HT1080 (cell line): ENCODE measurements around the gene TCAP. TPM values are rescaled to one million over a fixed set of nuclear protein-coding genes. Genes with fewer than 3 reads are reported as not detected.

Experiments used
- DNase-seq: peaks from one replicate; pipeline ENCODE4 v3.0.0-alpha.2; 2015; ENCODE audit warnings: low read depth
- total RNA-seq: library from RNA; depleted of rRNA; stranded (reverse); fragments of >200 nt; shearing (Covaris generic); gene quantifications from 2 replicates; pipeline ENCODE4 v1.2.3, GENCODE V29; 2014

The TCAP gene
- total RNA-seq, 1 experiment from 2014 or later: 1.00 TPM

DNA sequence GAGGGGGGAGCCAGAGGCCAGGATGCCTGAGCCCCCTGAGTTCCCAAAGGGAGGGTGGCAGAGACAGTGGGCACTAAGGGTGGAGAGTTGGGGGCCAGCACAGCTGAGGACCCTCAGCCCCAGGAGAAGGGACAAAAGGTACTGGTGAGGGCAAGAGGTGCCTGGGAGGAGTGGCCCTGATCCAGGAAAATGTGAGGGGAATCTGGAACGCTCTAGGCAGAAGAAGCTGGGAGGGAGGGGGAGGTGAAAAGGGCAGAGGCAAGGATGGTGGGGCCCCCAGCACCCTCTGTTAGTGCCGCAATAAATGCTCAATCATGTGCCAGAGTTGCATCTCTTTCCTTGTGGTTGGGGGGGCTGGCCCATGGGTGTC is 1.1 kb downstream of the TCAP start:
- no peak for DNase-seq

DNA sequence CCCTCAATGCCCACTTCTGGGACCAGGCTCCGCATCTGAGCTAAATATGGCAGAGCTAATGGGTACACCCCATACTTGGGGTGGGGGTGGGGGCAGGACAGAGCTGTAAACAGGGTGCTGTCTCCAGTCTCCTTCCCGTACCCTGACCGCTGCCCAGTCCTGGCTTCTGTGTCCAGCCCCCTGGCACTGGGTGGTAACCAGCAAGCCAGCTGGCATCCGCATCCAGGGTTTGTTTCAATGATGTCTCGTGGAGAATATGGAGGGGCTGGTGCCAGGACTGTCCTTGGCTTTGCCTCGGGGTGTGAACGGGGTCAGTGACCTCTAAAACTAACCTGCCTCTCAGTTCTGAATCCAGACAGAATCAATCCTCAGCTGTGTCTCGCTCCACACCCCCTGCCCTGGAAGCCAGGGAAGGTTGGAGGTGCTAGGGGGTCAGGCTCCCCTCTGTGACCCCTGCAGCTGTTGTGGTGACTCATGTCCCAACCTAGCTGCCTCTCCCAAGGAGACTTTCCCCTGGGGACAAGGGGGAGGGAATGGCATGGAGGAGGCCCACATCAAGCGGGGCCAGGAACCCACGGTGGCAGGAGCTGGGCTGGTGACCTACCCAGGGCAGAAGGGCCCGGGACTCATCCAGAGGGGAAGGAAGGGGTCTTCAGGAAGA is 1.6 kb downstream of the TCAP start:
- no peak for DNase-seq

DNA sequence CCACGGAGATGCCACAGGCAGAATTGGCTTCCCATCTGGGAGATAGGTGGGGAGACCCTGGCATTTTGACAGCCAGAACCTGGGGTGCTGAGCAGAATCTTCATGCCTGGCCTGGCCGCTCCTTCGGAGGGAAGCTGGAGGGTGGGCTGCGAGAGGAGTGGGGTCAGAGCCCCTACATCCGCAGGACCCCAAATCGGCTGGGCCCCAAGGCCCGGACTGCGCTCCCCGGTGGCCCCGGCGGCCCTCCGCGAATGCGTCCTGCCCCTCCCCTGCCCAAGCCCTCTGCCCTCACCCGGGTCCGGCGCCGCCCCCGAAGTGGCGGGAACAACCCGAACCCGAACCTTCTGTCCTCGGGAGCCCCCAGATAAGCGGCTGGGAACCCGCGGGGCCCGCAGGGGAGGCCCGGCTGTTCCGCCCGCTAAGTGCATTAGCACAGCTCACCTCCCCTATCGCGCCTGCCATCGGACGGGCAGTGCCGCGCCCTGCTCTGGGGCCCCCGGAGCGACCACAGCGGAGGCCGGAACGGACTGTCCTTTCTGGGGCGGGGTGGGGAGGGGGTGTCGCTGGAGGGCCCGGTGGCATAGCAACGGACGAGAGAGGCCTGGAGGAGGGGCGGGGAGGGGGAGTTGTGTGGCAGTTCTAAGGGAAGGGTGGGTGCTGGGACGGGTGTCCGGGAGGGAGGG is 2.3 kb downstream of the TCAP start:
- no peak for DNase-seq

DNA sequence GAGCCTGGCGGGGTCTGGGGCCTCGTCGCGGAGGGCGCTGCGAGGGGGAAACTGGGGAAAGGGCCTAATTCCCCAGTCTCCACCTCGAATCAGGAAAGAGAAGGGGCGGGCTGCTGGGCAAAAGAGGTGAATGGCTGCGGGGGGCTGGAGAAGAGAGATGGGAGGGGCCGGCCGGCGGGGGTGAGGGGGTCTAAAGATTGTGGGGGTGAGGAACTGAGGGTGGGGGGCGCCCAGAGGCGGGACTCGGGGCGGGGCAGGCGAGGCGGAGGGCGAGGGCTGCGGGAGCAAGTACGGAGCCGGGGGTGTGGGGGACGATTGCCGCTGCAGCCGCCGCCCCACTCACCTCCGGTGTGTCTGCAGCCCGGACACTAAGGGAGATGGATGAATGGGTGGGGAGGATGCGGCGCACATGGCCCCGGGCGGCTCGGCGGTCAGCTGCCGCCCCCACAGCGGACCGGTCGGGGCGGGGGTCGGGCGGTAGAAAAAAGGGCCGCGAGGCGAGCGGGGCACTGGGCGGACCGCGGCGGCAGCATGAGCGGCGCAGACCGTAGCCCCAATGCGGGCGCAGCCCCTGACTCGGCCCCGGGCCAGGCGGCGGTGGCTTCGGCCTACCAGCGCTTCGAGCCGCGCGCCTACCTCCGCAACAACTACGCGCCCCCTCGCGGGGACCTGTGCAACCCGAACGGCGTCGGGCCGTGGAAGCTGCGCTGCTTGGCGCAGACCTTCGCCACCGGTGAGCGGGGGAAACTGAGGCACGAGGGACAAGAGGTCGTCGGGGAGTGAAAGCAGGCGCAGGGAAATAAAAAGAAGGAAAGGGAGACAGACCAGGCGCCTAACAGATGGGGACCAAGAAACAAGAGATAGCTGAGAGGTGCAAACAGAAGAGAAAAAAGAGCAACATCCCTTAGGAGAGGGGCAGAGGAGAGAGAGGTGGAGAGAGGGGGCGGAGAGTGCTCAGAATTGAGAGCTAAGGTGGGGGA is 3.1 kb downstream of the TCAP start, which contains the start of gene PNMT:
Gene PNMT (plus strand): TSS at position 509 of the 980 bp plus-strand sequence. CDS start 23 bp downstream, at position 532.
- DNase-seq: no peak

DNA sequence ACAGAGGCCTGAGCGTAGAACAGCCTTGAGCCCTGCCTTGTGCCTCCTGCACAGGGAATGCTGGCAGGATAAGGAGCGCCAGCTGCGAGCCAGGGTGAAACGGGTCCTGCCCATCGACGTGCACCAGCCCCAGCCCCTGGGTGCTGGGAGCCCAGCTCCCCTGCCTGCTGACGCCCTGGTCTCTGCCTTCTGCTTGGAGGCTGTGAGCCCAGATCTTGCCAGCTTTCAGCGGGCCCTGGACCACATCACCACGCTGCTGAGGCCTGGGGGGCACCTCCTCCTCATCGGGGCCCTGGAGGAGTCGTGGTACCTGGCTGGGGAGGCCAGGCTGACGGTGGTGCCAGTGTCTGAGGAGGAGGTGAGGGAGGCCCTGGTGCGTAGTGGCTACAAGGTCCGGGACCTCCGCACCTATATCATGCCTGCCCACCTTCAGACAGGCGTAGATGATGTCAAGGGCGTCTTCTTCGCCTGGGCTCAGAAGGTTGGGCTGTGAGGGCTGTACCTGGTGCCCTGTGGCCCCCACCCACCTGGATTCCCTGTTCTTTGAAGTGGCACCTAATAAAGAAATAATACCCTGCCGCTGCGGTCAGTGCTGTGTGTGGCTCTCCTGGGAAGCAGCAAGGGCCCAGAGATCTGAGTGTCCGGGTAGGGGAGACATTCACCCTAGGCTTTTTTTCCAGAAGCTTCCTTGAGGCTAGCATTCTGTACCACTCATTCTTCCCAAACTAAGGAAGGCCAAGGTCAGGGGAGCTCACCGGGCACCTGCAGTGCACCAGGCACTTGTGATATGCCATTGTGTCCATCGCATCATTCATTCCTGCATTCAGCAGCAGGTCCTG is 5.0 kb downstream of the TCAP start:
- no peak for DNase-seq

DNA sequence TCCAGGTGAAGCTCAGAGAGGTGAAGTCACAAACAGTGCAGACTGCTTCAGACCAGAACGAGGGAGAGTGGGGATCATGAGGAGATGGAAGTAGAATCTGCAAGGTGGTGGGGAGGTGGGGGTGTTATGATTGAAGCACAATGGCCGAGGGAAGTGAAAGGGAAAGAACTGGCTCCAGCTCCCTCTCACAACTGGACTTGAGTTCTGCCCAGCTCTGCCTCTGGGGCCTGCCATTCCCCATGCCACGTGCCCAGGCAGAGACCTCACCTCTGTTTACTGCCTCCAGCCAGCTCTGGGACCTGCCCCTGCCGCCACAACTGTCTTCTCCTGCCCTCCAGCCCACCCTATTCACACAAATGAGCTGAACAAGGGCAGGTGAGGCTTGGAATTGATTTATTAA is 5.6 kb downstream of the TCAP start:
- DNase-seq: no peak

DNA sequence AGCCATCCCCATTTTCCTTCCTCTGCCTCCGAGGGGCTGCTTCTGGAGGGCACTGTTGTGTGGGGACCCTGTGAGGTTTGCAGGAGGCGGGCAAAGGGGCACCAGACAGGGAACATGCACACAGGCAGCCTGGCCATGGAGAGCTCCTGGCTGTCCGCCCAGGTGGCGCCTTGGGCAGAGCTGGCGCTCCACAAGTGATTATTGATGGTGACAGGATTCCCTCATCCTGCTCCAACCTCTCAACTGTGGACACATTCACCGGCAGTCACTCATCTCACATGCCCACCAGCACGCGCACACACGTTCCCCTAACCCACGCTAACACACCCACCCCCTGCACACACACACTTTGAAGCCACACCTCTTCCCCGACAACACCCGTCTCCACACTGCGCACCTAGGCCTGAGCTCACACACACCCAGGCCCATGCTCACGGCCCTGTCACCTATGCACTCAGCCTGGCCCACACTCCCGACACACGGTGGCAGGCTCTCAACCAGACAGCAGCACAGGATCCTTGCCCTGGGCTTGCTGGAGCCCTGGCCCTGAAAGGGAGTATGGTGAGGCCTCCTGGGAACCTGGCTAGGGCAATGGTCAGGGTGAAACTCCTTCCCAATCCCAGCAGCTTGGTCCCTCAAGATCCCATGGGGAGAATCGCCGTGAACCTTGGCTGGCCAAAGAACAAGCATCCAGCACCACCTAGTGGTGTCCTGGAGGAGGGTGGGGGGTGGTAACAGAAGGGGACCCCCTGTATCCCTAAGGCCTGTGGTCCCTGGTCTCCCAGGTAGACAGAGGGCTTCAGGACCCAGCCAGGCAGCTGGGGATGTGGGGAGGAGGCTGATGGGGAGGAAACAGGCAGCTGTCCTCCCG is 6.7 kb downstream of the TCAP start:
- no peak for DNase-seq

DNA sequence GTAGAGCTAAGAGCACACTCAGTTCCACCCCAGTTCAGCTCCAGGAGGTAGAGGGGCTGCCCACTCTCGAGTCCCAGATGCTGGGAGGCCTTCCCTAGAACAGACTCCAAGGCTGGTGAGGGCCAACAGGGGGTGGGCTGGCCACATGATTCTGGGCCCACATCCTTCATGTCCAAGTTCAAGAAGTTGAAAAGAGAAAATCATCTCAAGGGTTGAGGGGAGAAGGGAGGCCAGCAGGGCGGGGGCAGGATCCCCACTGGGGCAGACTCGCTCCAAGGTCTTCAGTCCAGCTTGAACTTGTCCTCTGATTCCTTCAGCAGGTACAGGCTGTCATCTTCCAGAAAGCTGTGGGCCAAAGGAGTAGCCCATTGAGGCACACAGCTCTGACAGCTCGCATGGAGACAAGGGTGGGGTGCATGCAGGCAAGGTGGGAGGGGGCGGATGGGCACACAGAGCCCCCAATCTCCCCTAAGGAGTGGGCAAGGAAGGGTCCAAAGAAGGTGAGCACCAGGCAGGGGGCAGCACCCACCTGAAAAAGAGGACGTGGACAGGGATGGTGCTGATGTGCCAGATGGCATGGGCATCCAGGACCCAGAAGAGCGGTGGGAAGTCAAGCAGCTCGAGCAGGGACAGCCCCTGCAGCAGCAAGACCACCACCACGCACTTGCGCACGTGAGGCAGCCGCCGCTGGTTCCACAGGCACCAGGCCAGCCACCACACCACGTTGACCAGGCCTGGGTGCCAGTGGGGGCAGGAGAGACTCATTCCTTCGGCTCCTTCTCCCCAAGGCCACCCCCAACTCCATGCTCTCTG is 7.6 kb downstream of the TCAP start:
- no peak for DNase-seq

DNA sequence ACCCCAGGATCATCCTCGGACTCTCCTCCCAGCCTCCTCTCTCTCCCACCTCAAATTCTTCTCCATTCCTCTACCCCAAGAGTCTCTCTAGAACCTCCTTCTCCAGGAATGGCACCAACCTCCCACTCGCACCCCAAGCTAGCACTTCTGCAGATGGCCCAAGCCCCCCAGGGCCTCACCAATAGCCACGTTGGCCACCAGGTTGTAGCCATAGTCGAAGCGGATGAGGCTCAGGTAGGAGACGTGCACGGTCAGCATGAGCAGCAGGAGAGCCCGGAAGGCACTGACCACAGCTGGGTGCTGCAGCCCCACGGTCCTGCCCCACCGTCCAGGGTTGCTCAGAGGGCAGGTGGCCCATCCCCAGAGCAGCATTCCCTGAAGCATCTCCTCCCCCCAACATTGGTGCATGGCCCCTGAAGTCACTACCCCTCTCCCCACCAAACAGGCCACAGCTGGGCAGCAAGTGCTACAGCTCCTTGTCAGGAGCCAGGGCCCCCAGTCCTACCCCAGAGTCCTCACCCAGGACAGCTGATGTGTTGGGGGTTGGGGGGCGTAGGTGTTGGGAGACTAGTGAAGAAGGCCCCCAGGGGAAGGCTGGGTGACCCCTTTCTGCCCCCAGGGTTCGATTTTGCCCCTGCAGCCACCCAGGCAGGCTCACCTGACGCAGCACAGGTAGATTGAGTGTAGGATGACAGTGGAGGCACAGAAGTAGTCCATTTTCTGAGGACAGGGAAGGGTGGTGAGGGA is 8.4 kb downstream of the TCAP start:
- DNase-seq: no peak

DNA sequence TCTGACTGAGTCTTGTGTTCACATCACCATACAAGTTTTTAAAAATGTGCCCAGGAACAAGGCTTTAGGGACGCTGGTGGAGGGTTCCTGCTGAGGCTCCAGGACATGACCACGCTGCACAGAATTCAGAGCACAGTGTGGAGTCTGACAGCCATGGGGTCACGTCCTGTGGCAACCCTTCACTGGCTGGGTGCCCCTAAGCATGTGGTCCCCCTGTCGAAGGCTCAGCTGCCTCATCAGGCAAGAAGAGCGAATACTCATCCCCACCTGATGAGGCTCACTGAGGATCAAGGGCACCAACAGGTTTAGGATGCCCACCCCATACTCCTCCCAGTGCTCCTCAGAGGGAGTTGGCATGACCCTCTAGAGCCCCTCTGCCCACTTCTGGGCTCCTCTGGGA is 9.0 kb downstream of the TCAP start:
- DNase-seq: no peak

DNA sequence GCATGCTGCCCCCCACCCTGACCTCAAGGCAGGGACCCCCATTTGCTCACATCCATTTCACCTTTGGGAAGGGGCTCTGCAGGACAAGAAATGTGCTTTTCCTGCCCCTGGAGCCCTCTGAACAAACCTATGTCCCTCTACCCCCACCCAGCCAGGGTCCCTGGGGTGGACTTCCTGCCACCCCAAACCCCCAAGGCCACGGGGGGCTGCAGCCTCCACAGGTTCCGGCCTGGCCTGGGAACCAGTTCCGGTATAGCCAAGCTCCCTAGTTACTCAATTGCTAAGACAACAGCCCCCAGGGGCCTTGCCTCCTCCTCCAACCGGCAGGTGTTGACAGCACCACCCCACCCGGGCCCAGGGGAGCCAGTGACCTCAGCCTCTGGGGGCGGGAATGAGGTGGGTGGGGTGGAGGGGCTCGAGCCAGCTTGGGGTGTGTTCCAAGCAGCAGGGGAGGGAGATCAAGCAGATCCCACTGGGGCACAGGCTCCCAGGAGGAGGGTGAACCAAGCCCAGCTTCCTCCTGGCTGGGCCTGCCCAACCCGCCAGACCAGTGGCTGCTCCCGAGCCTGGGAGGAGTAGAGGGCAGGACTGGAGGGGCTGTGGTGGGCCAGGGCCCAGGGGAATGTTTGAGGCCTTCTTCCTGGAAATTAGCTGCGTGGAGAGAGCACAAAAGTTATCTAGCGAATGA is 9.7 kb downstream of the TCAP start:
- no peak for DNase-seq

DNA sequence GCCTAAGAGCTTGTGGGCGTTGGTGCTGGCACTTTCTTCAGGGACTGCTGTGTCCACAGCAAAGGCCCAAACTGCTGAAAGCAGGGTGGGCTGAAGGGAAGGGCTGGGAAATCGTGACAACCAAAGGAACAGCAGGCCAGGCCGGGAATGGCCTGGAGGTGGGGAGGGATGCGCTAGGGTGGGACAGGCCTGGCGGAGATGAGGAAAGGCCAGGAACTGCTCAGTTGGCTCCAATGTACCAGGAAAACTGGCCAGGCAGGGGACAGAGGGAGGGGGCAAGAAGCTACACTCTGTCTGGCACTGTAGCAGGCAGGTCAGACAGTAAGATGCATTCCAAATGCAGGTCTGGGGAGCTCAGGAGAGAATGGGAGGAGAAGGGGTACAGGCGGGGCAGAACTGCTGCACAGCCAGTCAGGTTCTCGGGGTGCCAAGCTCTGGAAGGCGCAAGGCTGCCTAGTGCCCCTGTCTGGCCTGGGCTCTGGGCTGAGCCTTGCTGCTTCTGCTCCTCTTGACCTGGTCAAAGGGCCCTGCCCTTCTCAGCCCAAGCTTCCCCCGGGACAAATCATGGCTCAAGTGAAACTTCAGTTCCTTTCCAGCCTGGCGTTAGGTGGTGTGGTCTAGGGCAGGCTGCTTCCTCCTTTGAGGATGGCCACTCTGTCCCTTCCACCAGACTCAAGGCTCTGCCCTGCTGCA is 10.4 kb downstream of the TCAP start:
- no peak for DNase-seq

DNA sequence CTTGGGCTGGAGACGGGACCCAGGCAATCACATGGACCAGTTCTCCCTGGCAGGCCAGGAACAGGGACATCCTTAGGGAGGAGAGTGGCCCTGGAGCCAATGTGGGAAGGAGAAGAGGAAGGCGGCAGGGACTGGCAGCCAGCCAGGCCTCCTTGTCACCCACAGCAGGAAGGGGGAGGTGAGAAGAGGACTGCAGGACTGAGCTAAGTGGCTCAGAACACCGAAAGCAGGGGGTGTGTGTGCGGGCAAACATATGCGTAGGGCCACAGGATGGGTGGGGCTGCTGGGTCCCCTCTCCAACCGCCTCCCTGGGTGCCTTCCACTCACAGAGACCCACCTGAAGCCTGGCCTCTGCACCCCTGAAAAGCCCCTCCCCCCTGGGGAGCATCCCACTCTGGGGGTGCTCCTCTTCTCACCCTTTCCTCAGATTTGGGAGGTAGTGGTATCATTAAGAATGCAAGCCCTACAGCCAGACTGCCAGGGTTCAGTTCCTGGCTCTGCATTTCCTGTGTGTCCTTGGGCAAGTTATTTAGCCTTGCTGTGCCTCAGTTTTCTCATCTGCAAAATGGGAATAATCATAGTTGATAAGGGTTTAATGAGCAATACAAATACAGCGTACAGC is 11.2 kb downstream of the TCAP start:
- DNase-seq: no peak

DNA sequence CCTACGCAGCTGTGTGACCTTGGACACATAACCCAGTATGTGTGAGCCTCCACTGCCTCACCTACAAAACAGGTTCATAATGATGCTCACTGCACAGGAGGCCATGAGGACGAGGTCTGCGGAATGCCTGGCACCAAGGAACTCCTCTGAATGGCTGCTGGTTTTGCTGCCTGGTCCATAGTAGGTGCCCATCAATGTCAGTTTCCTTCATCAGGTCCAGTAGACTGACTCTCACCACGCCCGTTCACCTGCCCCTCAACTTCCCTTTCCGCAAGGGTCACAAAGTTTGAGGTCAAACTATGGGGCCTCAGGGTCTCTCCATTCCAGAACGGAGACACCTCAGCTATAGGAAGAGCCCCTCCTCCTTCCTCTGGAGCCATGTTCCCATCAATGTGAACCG is 11.9 kb downstream of the TCAP start:
- DNase-seq: no peak

DNA sequence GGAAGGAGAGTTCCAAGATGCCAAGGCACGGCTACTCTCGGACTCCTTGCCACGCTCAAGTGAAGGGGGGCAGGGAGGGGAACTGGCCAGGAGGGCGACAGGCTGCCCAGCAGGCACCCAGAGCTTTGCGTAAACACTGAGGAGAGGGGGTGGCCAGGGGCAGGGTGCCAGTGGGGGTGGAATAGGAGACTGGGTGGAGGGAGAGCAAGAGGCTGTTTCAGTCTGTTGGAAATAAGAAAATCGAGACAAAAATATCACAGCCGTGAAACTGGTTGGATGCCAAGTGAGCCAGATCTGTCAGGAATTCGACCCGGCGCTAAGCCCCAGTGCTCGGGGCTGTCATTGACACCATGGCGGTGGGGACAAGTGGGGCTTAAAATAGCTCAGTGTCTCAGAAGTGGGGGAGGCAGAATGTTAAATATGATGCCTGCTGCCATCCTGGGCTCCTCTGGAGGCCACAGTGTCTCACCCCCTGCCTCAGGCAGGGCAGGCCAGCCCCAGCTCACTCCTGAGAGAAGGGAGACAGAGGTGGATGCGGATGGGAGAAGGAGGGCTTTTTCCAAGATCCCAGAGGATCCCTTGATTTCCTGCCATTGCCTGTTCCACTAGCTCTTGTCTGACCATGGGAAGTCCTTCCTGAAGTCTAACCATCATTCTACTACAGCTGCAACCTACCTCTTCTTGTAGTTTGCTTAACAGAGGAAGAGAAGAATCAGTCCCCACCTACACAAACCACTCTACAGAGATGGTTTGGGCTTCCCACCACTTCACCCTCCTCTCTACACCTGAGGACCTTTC is 12.6 kb downstream of the TCAP start:
- no peak for DNase-seq
